GM21528 (cell line): Measurements from ENCODE around the gene AUH.

Experiments used
- ATAC-seq: cut with Tn5 transposase; IDR thresholded peaks from one replicate; pipeline ENCODE4 v1.9.1; 2021; ENCODE audit warnings: mild to moderate bottlenecking, moderate library complexity; ENCODE audit not compliant: unreplicated experiment, low FRiP score

AUH gene

GRCh38 chr9:91258451-91258850 is 103.3 kb downstream of the AUH start:
- ATAC-seq = no peak

DNA sequence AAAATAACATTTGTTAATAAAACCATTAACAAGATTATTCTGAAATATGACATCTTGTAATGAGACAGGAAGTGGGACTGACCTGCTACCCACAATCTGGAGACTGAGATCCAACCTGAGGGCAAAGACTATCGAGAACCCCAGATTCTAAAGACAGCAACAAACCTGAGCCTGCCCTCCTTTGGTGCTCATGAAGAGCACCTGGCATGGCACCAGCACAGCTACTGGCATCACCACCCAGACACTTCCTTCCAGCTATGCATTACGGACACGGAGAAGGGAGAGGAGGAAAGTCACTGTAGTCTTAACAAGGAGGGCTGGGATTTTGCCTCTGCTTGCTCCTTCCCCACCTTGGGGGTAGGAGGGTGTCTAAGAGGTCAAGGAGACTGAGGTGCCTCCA is 105.5 kb downstream of the AUH start:
- no peak for ATAC-seq

DNA sequence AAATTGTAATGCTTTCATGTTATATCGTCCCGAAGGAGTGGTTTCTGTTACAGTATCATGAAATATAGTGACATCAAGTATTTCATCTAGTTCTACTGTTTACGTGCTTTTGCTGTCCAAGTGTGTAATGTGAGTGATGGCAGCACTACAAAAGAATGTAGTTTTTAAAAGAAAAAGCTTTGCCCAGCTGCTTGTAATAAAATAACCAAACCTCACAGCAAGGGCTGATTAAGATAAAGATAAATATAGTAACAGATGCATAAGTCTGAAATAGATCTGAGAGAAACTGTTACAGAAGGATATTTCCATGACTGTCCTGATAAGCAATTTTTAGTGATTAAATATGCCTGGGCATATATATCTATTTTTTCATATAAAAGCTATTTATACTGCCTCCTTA is 106.4 kb downstream of the AUH start:
- ATAC-seq = no peak

DNA sequence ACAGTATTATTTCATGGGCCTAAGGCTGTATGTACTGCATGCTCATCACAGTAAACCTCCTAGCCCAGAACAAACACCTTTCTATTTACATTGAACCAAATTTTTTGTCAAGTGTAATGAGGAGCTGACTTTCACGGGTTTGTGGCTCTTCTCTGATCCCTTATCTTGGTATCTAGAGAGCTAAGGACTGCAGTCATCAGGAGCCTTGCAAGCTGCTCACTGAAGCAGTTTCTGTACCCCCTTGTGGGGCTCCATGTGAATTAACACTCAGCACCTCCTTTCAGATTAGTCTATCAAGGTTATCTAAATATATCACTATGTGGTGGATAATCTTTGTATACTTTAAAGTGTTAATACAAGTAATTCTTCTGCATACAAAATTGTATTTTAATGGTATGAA is 108.2 kb downstream of the AUH start:
- ATAC-seq = no peak

DNA sequence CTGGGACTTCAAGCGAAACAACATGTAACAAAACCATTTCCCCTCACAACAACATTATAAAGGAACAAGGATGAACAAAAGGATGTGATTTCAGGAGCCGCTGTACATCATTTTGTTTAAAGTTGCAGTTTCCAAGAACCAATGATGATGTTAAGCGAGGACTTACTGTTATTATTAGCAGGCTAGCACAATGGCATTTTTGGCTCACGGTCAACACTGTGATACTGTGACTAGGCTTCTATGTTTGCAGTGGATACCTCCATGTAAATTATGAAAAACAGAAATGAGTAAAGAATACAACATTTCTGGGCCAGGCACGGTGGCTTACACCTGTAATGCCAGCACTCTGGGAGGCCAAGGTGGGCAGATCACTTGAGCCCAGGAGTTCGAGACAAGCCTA is 113.0 kb downstream of the AUH start:
- no peak for ATAC-seq

DNA sequence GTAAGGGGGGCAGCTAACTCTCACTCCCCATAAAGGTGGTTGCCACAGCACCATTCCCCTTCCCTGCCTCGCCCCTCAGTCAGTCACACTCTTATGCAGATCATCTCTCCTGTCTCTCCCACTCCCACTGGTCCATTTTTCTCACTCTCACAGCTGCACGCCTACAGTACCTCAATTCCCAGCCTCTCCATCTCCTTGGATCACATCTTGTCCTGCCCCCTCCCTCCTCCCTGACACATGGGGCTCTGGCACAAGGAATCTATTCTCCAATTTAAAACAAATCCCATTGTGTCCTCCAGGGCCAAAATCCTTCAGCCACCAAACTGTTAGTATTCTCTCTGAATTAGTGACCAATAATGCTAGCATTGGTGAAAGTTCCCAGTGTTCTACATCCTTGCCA is 114.4 kb downstream of the AUH start:
- no peak for ATAC-seq

GRCh38 chr9:91246846-91247245 is 114.9 kb downstream of the AUH start:
- ATAC-seq = no peak

GRCh38 chr9:91245431-91246313 is 116.0 kb downstream of the AUH start:
- ATAC-seq = no peak

DNA sequence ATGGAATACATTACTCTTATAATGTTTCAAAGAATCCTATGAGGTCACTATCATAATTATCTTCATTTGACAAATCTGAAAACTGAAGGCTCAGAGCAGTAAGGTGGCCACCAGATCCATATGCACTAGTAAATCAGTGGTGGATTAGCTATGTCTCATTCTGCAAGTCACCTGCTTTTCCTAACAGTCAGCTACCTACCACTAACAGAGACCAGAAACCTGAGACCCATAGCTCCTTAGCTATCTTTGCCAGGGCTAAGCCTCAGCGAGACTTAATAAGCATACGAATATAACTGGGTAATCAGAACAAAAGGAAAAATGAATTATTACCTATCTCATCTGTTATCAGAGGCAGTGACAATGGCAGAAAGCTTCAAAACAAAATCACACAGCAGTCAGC is 118.7 kb downstream of the AUH start:
- no peak for ATAC-seq

GRCh38 chr9:91241909-91242308 is 119.8 kb downstream of the AUH start:
- no peak for ATAC-seq

DNA sequence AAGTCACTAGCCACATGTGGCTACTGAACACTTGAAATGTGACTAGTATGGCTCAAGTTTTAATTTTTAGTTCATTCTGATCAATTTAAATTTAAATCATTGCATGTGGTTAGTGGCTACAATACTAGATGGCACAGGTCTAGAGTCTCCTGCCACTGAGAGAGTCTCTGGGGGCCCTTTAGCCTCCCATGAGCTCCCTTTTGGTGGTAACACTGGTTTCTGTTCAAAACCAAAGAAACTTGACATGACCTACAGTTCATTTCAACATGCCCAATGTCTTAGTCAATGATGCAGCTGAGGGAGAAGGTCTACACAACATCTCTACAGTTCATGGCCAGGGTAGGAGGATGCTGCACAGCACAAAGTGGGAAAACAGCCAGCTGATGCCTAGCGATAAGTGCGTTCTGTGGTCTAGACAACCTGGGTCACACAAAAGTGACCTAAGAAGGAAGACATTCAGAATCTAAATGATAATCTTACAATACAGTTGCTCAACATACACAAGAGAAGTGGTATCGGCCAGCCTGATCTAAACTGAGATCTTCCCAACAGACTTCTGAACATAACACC is 121.0 kb downstream of the AUH start:
- ATAC-seq = no peak

GRCh38 chr9:91239367-91240111 is 122.2 kb downstream of the AUH start:
- no peak for ATAC-seq

DNA sequence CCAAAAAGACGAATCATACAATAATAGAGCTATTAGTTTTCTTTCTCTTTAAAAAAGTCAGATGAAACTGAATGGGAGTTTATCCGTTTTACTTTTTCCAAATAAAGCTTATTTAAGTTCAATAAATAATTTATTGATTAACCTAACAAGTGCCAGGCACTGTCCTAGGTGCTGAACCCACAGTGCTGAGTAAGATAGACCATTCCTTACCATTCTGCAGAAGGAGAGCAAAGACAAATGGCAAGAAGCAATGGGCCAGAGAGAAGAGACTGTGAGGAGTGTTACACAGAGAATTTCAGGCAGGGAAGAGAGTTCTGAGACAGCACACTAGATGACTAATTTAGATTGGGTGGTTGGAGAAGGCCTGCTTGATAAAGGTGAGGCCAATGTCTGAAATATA is 127.2 kb downstream of the AUH start:
- ATAC-seq = no peak

GRCh38 chr9:91231619-91232018 is 130.1 kb downstream of the AUH start:
- ATAC-seq = no peak

DNA sequence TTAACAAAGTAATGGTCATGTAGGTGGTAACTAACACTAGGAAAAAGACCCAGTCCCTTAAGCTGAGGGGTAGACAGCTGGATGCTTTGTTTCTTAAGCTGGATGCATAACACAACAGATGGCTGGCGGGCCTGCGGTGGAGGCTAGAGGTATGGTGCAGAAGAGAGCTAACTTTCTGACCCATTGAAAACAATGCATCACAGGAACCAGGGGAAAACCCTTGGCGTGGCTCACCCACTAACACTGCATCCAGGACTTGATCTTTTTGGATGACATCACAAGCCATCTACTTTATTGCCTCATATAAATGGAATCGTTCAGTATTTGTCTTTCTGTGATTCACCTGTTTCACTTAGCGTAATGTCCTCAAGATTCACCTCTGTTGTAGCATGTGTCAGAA is 138.7 kb downstream of the AUH start:
- ATAC-seq = no peak

GRCh38 chr9:91222457-91222856 is 139.3 kb downstream of the AUH start:
- no peak for ATAC-seq

- ATAC-seq = no peak
Measured at GRCh38 chr9:91221332-91221731, 140.4 kb downstream of the AUH start.

- no peak for ATAC-seq
Measured at GRCh38 chr9:91220491-91221135, 141.1 kb downstream of the AUH start.

DNA sequence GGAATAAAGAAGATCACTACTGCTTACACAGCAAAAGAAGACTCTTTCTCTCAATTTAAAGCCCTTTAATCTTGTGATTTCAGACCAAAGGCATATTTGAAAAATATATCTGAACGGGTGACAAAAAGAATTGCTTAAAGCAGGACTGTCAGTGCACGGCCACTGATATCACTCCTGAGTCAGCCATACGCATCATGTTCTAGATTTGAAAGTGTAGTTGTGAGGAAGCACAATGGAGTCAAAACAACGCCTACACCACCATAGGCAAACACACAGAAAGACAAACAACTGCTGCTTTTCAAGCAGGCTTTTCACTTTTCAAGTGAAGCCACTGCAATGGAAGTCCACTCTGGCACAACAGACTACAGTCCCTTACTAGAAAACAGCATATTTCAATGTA is 141.7 kb downstream of the AUH start:
- ATAC-seq = no peak

DNA sequence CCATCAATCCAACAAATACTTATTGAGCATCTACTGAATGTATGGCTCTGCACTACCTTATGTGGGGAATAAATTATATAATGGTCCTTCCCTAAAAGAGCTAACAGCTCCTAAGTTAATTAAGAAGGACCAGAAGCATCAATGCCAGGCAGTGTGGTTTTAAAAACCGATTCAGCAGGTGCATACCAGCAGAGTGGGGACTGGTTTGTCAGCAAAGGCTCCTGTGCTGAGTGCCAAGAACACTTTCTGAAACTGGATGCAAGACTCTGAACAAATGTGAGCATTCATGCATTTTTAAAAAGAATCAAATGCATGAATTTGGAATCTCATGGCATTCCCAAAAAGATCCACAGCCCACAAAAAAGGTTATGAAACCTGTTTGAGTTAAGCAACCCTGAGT is 142.2 kb downstream of the AUH start:
- ATAC-seq = no peak

DNA sequence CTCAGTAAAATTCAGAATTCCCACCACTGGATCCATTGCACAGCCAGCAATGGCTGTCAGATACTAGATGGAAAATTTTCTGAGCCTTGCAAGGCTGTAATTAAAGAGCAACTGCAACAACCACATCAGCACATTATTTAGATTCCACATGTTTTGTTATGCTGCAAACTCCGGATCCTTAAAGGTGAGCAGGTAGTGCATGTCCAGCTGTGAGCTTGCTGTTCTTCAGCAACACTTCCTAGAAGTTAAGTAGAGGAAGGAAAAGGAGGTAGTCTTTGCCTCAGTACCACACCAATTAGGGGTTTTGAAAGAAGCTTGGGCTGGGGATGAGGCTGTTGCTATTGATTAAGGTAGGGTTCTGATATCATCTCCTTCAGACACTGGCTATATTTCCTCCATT is 144.3 kb downstream of the AUH start:
- ATAC-seq = no peak
